CD4-positive, alpha-beta T cell treated with Interleukin-6 at 100 ng/mL for 8 hours (primary cell): ENCODE measurements around the gene GPATCH3.
A peak's percentile ranks its signal among the peaks of the same experiment; 100 is the strongest.
"Not testable (repeated sequence)": the region's sequence is repeated elsewhere in the genome, so short reads cannot be mapped to it uniquely, and the experiment has no call there.

Source experiments
- DNase-seq: peaks from one replicate; pipeline ENCODE4 v3.0.0-alpha.2; 2020; ENCODE audit warnings: mixed read lengths, low spot score

The GPATCH3 gene, protein sequence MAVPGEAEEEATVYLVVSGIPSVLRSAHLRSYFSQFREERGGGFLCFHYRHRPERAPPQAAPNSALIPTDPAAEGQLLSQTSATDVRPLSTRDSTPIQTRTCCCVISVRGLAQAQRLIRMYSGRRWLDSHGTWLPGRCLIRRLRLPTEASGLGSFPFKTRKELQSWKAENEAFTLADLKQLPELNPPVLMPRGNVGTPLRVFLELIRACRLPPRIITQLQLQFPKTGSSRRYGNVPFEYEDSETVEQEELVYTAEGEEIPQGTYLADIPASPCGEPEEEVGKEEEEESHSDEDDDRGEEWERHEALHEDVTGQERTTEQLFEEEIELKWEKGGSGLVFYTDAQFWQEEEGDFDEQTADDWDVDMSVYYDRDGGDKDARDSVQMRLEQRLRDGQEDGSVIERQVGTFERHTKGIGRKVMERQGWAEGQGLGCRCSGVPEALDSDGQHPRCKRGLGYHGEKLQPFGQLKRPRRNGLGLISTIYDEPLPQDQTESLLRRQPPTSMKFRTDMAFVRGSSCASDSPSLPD

GRCh38 chr1:26900001-26900814, at the start of gene GPATCH3:
GPATCH3 (minus strand) TSS chr1:26900467; CDS start chr1:26900442, 25 bp downstream.
- peak; percentile 84 for DNase-seq

DNA sequence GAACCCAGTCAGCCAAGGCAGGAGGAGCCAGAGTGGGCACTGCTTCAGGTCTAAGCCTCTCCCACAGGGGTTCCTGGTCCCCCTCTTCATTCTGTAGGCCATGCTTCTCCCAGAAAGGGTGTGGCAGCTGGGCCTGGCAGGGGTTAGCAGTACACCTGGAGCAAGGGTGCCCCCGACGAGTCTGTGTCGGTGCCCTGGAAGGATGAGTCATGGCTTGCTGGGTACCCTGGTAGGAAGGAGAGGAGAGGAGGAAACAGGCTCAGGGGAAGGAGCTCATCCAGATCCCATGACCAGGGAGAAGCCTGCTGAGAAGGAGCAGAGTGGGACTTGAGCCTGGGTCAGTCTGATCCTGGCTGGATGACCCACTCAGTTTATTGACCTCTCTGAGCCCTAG, 49.7 kb upstream of the GPATCH3 start:
- no peak for DNase-seq

DNA sequence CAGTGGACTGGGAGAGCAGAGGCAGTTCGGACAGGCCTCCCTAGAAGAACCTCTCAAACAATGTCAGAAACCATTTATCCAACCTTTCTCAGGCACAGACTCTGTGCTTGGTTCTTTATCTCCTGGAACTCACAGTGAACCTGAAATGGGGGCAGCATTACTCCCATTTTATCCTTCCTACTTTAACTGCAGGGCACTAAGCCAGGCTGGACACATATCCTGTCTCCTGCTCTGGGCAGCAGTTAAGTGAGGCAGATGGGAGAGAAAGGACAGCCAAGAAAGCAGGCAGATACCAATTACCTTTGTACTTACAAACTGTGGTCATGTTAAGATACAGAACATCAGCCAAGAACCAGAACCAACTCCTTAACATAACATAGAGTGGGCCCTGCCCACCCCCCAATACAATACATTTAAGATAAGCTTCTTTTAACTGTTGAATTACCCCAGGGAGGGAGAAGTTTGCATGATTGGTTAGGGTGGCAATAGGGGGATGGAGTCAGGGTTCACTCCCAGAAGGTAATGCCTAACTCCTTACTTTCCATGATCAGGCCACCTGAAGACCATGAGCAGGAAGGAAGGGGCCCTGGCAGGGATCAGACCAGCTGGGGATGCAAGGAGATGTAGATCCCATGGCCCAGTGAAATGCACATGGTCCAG, 49.1 kb upstream of the GPATCH3 start:
- DNase-seq = no peak

- DNase-seq = not testable (repeated sequence)
These were observed 48.4 kb upstream of the GPATCH3 start for GRCh38 chr1:26948725-26949057.

- no peak for DNase-seq
These were observed 46.0 kb upstream of the GPATCH3 start for GRCh38 chr1:26946270-26946669.

DNA sequence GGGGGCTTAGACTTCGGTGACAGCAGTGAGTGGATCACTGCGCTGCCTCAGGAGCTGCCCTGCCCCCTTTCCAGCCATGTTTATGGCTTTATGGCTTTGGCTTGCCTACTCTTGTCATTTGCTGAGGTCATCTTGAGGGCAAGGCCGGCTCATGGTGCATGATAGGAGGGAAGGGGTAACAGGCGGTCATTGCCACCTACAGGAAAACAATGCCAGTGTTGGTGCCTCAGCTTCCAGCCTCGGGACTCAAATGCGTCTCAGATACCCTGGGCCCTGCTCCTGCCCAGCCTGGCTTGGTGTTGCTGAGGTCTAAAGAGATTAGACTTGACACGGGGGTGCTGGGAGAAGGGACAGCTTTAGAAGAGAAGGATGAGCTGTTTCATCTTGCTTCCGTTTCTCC, 45.5 kb upstream of the GPATCH3 start:
- no peak for DNase-seq

DNA sequence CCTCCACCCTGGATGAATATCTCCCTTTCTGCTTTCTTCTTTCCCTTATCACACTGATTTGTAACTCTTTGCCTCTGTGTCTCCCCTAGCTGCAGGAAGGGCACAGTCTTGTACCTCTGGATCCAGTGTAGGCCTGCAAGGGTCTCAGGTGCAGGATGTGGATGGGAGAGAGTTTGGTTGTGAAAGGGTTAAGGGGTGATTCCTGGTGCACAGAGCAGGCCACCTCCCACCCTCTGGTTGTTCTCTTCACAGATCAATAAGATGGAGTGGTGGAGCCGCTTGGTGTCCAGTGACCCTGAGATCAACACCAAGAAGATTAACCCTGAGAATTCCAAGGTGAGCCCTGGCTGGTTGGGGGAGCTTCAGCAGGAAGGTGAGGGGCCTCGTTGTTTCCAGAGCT, 44.9 kb upstream of the GPATCH3 start:
- no peak for DNase-seq

- DNase-seq = no peak
These were observed 42.4 kb upstream of the GPATCH3 start for GRCh38 chr1:26942656-26943055.

GRCh38 chr1:26941311-26941710, 41.0 kb upstream of the GPATCH3 start:
- DNase-seq = no peak

- no peak for DNase-seq
These were observed 38.4 kb upstream of the GPATCH3 start for GRCh38 chr1:26938659-26939025.

GRCh38 chr1:26938004-26938658, 37.9 kb upstream of the GPATCH3 start:
- no peak for DNase-seq

GRCh38 chr1:26936823-26937222, 36.6 kb upstream of the GPATCH3 start:
- no peak for DNase-seq

DNA sequence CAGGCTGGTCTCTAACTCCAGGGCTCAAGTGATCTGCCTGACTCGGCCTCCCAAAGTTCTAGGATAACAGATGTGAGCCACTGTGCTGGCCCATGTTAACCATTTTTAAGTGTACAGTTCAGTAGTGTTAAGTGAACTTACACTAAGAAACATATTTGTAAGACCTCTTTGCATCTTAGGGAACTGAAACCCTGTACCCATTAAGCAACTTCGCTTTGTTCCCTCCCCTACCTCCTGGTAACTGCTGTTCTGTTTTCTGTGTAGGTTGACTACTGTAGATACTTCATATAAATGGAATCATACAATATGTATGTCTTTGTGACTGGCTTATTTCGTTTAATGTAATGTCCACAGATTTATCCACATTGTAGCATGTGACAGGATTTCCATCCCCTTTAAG, 32.3 kb upstream of the GPATCH3 start:
- DNase-seq = no peak

DNA sequence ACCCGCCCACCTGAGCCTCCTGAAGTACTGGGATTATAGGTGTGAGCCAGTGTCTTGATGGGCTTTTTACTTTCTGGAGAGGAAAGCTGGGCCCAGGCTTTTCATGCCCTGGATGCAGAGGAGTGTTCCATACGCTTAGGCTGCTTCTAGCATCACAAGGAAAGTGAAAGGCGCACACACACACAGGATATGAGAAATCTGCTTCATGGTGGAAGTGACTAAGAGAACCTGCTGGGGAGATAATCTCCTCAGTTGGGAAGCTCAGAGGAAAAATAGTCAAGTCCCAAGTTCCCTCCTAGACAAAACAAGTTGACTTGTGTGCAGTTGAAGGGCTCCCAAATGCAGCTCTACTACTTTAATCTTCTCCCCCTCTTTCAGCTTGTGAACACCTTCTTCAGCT, 23.4 kb upstream of the GPATCH3 start:
- DNase-seq = no peak

- DNase-seq = no peak
These were observed 22.6 kb upstream of the GPATCH3 start for GRCh38 chr1:26922901-26923300.

GRCh38 chr1:26922431-26922729, 22.1 kb upstream of the GPATCH3 start:
- no peak for DNase-seq

DNA sequence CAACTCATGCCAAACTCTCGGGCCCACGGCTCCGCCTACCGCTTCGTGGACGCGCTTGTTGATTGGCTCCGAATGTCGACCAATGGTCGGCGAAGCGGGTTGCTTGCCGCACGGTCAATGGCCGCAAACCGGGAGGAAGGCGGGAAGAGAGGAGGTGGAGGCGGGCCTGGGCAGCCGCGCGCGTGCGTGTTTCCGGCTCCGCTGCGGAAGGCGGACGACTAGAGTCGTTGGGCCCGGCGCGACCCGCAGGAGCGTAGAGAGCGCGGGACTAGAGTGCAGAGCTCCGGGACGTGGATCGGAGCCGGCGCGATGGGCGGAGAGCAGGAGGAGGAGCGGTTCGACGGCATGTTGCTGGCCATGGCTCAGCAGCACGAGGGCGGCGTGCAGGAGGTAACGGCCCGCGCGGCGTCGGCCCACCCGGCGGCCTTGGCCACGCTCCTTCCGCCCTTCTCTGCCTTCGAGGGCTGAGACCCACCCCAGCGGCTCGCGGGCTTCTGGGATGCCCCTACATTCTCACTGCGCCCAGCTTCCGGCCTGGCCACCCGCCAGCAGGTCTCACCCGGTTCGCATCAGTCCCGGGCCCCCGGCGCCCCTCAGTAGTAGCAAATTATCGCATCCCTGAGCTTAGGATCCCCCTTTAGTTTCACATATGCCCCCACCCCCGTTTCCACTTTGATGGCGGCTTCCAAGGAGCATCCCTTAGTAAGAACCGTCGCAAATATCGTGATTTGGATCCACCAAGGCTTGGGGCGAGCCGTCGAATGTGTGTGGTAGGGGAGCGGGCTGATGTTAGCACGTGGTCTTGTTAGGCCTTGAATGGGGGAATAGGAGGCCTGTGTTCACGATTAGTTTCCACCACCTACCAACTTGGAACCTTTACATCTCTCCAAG, 21.5 kb upstream of the GPATCH3 start, which contains the start of gene NUDC:
Gene NUDC, plus strand, starts transcription at position 204 of the 891 bp plus-strand sequence. Its CDS starts 106 bp downstream, at position 310.
- DNase-seq = peak; percentile 94

DNA sequence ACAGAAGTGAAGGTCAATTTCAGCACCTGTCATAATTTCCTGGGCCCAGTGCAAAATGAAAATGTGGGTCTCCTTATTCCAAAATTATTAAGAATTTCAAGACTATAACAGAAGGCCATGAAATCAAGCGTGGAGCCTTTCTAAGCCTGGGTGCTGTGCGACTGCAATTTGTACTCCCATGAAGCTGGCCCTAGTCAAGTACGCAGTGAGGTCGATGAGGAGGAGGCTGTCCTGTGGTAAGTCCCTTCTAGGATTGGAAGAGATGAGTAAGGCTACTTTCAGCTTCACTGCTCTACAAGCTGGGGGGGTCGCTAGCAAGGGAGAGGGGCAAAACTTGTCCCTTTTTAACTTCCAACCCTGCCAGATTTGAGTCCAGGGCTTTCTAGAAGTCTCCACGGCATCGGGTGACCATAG, 20.9 kb upstream of the GPATCH3 start:
- DNase-seq = no peak

- DNase-seq = no peak
These were observed 15.1 kb upstream of the GPATCH3 start for GRCh38 chr1:26915204-26915842.

DNA sequence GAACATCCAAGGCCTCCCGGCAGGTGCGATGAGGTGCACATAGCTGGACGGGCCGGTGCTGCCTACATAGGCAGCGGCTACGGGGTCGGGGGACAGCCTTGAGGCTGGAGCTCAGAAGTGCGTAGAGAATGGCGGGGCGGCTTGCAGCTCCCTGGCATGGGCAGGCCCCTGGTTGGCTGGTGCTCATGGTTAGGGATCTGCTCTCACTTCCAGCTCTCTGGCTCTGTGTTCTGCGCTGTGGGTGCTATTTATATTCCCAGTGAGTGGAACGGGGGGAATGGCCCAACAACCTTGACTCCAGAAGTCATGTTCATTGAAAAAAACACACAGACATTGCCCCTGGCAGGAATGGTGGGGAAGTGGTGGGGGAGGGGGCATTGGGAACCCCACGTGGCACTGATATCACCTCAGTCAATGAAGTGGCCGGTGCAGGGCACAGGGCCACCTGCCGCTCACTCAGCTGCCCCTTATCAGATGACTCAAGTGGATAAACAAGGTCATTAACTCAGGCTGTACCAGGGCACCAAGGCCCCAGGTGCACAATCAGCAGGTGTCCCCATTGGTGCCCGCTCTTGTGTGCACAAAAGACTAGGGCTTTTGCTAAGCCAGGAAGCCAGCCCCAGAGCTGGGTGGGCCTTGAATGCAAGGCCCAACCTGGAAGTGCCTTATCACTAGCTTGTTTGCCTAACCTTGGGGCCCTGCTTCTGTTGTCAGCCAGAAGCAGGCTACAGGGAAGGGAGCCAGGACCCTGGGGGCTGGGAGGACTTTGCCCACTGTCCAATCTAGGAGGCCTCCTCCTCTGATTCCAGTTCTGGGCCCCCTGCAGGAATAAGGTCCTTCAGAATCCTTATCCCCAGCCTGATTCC, 13.7 kb upstream of the GPATCH3 start, which contains the start of gene NR0B2:
Gene NR0B2, minus strand, starts transcription at position 222 of the 866 bp plus-strand sequence. Its CDS starts 35 bp downstream, at position 187.
- DNase-seq = no peak
